ENCODE measurements around the gene ALG9. TPM values are rescaled to one million over a fixed set of nuclear protein-coding genes. Genes with fewer than 3 reads are reported as not detected.

ALG9 gene
- total and polyA plus RNA-seq, 2 donors (not counting 3 experiments of a cell fraction or from before 2014, with no cell fraction given) = 29.1 to 29.4 TPM

- no peaks in the 10 kb centered on the region for H3K27me3 ChIP-seq (ENCODE audit: control insufficient read depth in 2 of 2, insufficient read depth in 2 of 2, low read length in 2 of 2)
- H3K9me1 ChIP-seq (replicated peaks; ENCODE audit: control insufficient read depth, extremely low read depth, insufficient read depth, low read length) = no peaks in the 10 kb centered on the region
- peak; percentile 17 for DNase-seq (ENCODE audit: low read depth, low spot score)
- no peak overlapping the region for H3K4me3 ChIP-seq (replicated peaks in 1 of 3; ENCODE audit: insufficient read depth in 1 of 3, low read depth in 1 of 3, low read length in 3 of 3)
- BruUV-seq (replicated peaks) = no TSS peak
- H3K27ac ChIP-seq (ENCODE audit: insufficient read depth, low read depth, low read length) = no peak overlapping the region
- no peak for TF ChIP-seq FOS (IDR thresholded peaks at IDR 0.05; ENCODE audit: borderline replicate concordance, insufficient read depth, low read length)
- TF ChIP-seq POLR2A (IDR thresholded peaks at IDR 0.05; ENCODE audit: low read depth, low read length) = no peak
- no peak for TF ChIP-seq CTCF (IDR thresholded peaks at IDR 0.05; ENCODE audit: extremely low read depth in 1 of 2, insufficient read depth in 1 of 2, low read depth in 1 of 2, low read length in 2 of 2)
- TF ChIP-seq GATA2 (IDR thresholded peaks at IDR 0.05; ENCODE audit: insufficient read depth, insufficient read length, low read depth, low read length) = no peak
- TF ChIP-seq POLR2AphosphoS5 (IDR thresholded peaks at IDR 0.05; ENCODE audit: insufficient read depth, low read depth, low read length) = no peak
- no peak for TF ChIP-seq JUN (IDR thresholded peaks at IDR 0.05; ENCODE audit: borderline replicate concordance, insufficient read depth, insufficient read length, low read depth)
- TF ChIP-seq MYC (IDR thresholded peaks at IDR 0.05; ENCODE audit: low read depth, low read length) = no peak
- no peak for TF ChIP-seq EZH2 (IDR thresholded peaks at IDR 0.05; ENCODE audit: borderline replicate concordance, low read depth, low read length, severe bottlenecking)
- no peak for TF ChIP-seq MAX (IDR thresholded peaks at IDR 0.05; ENCODE audit: insufficient read depth, insufficient read length)
- H3K4me1 ChIP-seq (ENCODE audit: control insufficient read depth, extremely low read depth, insufficient read depth, low read length) = no peaks in the 10 kb centered on the region
- no peaks in the 10 kb centered on the region for H3K79me2 ChIP-seq (ENCODE audit: control insufficient read depth, insufficient read depth, low read length)
- dilution Hi-C loops (cut with MboI; ENCODE audit: extremely low pct_ligation_motif_present, low sequenced_read_pairs) = no loop called here
- no peak overlapping the region for H3K9ac ChIP-seq (replicated peaks; ENCODE audit: extremely low read depth, insufficient read depth, low read length)
- no peaks in the 10 kb centered on the region for H3K9me3 ChIP-seq (replicated peaks; ENCODE audit: control insufficient read depth, insufficient read depth, low read length)
- CTCF ChIA-PET = interaction anchor here (0.6 to 2.0 kb wide), 8 partner anchors 9 to 216 kb away, joined by 3 to 8 read pairs (median 4); no protein-coding TSS in a partner anchor
- no peaks in the 10 kb centered on the region for H4K20me1 ChIP-seq (replicated peaks; ENCODE audit: control insufficient read depth, extremely low read depth, insufficient read depth, low read length)
- intact Hi-C loops (cut with micrococcal nuclease) = no loop called here
- peak; percentile 47 for FAIRE-seq
- H3K36me3 ChIP-seq (ENCODE audit: control insufficient read depth in 2 of 2, extremely low read depth in 1 of 2, insufficient read depth in 2 of 2, low read length in 2 of 2) = peaks cover 0 to 3% of the 10 kb centered on the region in 2 experiments
- no peak overlapping the region for H2AFZ ChIP-seq (ENCODE audit: low read depth, low read length)
- no peak overlapping the region for H3K4me2 ChIP-seq (ENCODE audit: insufficient read depth, low read length)
- POLR2A ChIA-PET = no interaction called here
Observed at GRCh38 chr11:111782109-111782741, 89.2 kb downstream of the ALG9 start.

Data from endothelial cell of umbilical vein (primary cell).